ENCODE measurements around the gene GCNA.

Gene GCNA

GRCh38 chrX:71578253-71579135 lies at the start of gene GCNA:
GCNA (plus strand) TSS chrX:71578437; CDS start chrX:71580822, 2,385 bp downstream.
- no peak for DNase-seq (ENCODE audit: low read depth in 2 of 3, low spot score in 2 of 3)

GRCh38 chrX:71532078-71532752 lies 46.0 kb upstream of the GCNA start:
- no peak for DNase-seq (ENCODE audit: low read depth in 2 of 3, low spot score in 2 of 3)

- peak; percentile 61 to 84 (median 66) for DNase-seq (ENCODE audit: low read depth in 2 of 3, low spot score in 2 of 3)
Observed at GRCh38 chrX:71532753-71533425, 45.3 kb upstream of the GCNA start, which contains the start of gene OGT. OGT (plus strand) TSS chrX:71533104; CDS start chrX:71533300, 196 bp downstream.

DNA sequence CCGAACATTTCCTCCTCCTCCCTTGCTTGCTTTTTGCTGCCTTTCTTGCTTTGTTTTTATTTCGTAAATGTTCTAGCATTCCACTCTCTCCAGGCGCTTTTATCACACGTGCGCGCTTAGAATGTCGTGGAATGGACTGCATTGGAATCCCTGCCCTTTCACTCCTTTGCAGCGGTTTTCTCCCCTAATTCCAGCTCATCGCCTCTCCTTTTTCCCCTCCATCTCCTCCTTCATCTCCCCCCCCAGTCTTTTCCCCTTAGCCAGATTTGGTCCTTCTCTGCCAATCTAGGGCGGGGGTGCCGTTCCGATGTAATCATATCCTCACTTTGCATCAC lies 44.8 kb upstream of the GCNA start:
- no peak for DNase-seq (ENCODE audit: low read depth in 2 of 3, low spot score in 2 of 3)

DNA sequence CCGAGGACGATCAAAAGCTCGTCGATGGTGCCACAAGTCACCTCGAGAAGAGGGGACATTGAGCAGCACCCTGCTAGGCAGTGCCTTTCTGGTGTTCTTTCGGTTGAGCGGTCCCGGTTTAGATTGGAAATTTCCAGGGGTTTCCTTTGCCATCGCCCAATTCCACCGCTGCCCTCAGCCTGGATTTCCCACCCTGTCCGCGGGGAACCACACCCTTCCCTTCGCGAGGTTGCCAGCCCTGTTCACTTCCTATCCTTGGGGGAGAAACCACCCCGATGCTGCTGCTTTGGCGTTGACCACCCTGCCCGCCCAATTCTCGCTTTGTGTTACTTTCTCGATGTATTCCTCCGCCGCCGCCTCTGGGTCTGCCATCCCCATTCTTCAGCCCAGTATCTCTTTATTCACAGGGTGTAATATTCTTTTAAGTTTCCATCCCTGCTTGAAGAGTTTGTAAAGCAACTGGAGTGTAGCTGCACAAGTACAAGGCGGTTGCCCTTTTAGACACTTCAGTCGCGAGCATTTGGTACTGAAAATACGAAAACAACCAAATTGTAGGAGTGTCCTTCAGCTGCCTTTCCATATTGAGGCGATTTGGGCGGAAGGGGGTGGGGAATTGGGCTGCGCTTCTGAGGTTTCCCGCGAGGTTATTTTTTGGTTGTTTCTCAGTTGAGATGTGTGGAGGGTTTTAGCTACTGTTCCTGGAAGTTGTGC lies 44.2 kb upstream of the GCNA start:
- no peak for DNase-seq (ENCODE audit: low read depth in 2 of 3, low spot score in 2 of 3)

DNA sequence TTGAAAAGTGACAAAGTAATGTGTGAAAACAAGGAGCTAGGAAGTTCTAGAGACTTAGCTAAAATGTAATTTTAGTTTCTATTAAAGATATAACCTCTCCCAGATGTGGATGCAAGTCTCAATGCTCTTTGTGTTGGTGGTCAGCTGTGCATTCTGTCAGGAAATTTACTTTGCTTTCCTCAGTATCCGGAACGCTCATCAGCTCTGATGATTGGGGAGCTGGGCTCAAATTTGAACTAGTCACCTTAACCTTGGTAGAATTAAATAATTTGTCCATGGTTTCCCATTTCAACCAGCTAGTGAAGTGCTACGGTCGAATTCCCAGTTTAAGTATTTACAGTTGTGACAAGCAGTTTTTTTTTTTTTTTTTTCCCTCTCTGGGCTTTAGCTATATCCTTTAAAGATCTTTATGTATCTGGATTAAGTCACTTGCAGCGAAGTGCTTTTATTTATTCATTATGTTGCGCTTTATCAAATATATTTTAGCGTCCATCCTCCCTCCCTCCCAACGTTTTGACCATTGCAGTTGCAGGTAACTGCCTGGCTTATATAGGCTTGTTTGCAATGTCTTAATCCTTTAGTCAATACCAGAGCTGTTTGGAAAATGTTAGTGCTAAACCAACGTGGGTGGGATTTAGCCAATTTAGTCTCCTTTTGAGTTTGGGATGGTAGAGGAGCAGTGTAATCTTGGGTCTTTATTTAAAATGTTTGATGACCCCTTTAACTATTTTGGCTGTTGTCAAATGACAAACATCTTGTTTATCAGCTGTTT lies 43.3 kb upstream of the GCNA start:
- DNase-seq (ENCODE audit: low read depth in 2 of 3, low spot score in 2 of 3) = no peak

GRCh38 chrX:71536285-71536684 lies 42.0 kb upstream of the GCNA start:
- no peak for DNase-seq (ENCODE audit: low read depth in 2 of 3, low spot score in 2 of 3)

- no peak for DNase-seq (ENCODE audit: low read depth in 2 of 3, low spot score in 2 of 3)
Observed at GRCh38 chrX:71537743-71538142, 40.5 kb upstream of the GCNA start.

DNA sequence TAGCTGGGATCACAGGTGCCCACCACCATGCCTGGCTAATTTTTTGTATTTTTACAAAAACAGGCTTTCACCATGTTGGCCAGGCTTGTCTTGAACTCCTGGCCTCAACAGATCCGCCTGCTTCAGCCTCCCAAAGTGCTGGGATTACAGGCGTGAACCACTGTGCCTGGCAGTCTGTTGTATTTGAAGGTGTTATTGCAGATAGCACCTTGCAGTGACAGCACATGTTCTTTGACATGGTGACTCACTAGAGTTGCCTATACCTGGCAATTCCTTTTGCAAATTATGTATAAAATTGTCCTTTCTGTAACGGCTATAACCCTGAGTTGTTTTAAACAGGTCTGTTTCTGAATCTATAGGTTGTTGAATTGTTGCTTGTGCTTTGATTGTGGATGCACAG lies 37.4 kb upstream of the GCNA start:
- DNase-seq (ENCODE audit: low read depth in 2 of 3, low spot score in 2 of 3) = no peak

DNA sequence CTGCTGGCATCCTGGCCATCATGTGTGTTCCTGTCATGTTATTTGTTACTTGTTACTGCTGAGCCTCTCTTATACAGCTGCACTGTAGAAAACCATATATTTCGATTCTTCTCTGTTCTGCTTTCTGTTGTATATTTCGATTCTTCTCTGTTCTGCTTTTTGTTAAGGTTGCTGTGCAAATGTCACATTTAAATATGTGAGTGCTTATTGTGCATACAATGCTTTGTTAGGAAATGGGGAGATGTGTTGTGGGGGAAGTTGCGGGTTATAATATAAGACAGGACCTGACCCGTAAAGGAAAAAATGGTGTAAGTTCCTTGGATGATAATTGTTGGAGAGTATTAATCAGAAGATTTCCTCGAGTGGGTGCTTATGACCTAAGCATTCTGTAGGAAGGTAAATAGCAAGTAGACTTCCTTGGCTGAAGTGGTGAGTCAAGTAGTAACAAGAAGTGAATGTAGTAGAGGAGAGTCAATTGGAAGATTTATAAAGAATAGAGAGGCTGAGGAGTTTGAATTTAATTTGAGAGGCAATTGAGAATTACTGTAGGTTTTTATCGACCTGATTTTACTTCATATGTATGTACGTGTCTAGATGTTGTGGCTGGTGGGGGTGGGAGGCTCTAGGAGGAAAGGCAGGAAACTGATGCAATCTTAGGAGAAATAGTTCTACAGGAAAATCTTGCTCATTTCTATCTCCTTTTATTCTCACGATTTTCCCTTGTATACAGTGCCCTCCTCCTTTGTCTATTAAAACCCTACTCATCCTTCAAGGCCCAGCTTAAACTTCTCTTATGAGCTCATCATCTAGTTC lies 36.8 kb upstream of the GCNA start:
- DNase-seq (ENCODE audit: low read depth in 2 of 3, low spot score in 2 of 3) = no peak

DNA sequence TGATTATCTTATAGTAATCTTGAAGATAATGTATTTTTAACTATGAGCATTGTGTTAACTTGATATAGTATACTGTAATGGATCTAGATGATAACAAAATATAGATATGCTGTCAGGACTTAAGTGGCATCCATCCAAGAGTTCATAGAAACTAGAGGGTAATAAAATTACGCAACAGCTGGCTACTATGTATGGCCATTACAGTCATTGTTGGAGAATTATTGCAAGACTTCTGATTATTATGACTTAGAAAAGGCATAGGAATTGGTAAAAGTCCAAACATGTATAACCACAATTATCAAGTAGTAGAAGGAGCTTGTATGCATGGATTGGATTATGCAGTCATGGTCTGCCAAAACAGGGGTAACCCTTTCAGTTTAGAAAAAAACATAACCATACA lies 35.8 kb upstream of the GCNA start:
- no peak for DNase-seq (ENCODE audit: low read depth in 2 of 3, low spot score in 2 of 3)

GRCh38 chrX:71542825-71543224 lies 35.4 kb upstream of the GCNA start:
- DNase-seq (ENCODE audit: low read depth in 2 of 3, low spot score in 2 of 3) = no peak

DNA sequence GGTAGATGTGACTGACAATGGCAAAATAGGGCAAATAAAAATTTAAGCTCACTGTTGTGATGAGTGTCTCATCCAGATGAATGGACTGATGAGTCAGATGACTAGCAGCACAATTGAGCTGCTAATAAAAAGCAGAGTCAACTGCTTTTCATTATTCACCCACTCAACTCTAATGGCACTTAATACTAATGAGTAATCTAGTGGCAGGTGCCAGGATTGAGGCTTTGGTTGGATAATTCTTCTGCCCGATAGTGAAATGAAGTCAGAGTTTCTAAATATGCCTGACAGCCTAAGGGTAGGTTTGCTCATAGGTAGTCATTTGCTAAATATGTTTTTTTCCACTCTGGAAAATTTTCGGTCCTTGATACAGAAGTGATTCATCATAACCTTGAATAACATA lies 34.9 kb upstream of the GCNA start:
- no peak for DNase-seq (ENCODE audit: low read depth in 2 of 3, low spot score in 2 of 3)

DNA sequence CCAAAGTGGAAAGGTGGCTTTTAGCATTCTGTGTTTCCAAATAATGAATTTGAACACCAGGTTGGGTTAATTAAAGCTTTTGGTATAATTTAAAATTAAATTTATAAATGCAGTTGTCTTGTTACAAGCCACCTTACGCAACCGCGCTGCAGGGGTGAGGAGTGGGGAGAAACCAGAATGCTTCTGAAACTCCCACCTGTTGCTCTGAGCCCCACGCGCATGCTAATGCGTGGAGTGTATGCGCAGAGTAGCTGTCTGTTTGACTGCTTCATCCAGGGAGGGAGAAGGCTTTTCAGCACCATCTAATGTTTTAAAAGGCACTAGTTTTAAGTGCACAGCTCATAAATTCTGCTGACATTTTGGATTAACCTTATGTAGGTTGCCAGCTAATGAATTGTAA lies 32.9 kb upstream of the GCNA start:
- no peak for DNase-seq (ENCODE audit: low read depth in 2 of 3, low spot score in 2 of 3)

DNA sequence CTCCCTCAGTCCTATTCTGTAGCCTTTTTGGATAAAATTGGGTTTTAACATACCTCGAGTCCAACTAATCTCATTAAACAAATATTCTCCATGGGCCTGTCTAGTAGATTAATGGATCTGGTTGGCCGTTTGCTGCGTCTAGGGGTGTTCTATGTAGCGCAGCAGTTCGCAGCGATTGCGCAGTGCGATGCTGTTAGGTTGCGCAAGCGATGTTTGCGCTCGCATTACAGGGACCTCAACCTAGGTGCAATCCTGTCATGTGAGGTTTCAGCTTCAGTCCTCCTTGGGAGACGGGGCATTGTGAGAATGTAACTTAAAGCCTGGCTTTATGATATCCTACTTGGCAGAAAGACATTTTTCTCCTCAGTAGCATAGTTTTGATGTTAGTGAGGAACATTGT lies 31.4 kb upstream of the GCNA start:
- no peak for DNase-seq (ENCODE audit: low read depth in 2 of 3, low spot score in 2 of 3)

DNA sequence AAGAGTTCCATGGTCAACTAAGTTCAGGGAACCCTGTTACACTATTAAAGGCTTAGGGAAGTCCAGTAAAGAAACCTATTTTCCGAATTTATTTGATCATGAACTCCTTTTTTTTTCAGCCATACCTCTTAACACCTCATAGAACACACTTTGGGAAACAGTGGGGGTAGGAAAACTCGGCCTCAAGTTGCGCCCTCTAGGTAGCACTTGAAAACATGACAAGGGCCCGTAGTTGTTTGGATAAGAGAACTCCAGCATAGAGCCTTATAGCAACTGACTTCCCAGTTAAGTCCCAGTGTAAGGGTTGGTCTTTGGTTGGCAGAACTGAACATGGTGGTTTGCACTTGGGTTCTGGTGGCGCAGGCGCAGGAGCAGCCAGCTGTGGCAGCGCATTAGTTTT lies 30.9 kb upstream of the GCNA start:
- no peak for DNase-seq (ENCODE audit: low read depth in 2 of 3, low spot score in 2 of 3)

GRCh38 chrX:71549986-71550385 lies 28.3 kb upstream of the GCNA start:
- no peak for DNase-seq (ENCODE audit: low read depth in 2 of 3, low spot score in 2 of 3)

- no peak for DNase-seq (ENCODE audit: low read depth in 2 of 3, low spot score in 2 of 3)
Observed at GRCh38 chrX:71550578-71550977, 27.7 kb upstream of the GCNA start.

GRCh38 chrX:71556036-71556435 lies 22.2 kb upstream of the GCNA start:
- no peak for DNase-seq (ENCODE audit: low read depth in 2 of 3, low spot score in 2 of 3)

DNA sequence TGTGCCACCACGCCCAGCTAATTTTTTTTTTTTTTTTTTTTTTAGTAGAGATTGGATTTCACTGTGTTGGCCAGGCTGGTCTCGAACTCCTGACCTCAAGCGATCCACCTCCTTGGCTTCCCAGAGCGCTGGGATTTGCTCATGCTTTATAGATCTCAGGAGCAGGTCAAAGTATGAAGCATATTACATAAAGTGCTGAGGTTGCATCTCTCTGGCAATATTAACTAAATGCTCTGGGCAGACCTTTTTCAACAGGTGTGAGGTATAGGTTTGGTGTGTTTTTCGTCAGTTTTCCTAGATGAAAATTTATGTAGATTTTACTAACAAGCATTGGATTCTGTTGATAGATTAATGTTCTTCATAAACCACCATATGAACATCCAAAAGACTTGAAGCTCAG lies 19.3 kb upstream of the GCNA start:
- no peak for DNase-seq (ENCODE audit: low read depth in 2 of 3, low spot score in 2 of 3)
